Fibroblast of skin of scalp (primary cell): ENCODE measurements around the gene POLE2.
"Not testable (repeated sequence)": the region's sequence is repeated elsewhere in the genome, so short reads cannot be mapped to it uniquely, and the experiment has no call there.

Source experiments
- DNase-seq: peaks from one replicate; pipeline ENCODE4 v3.0.0-alpha.2; 2013

Gene POLE2

DNA sequence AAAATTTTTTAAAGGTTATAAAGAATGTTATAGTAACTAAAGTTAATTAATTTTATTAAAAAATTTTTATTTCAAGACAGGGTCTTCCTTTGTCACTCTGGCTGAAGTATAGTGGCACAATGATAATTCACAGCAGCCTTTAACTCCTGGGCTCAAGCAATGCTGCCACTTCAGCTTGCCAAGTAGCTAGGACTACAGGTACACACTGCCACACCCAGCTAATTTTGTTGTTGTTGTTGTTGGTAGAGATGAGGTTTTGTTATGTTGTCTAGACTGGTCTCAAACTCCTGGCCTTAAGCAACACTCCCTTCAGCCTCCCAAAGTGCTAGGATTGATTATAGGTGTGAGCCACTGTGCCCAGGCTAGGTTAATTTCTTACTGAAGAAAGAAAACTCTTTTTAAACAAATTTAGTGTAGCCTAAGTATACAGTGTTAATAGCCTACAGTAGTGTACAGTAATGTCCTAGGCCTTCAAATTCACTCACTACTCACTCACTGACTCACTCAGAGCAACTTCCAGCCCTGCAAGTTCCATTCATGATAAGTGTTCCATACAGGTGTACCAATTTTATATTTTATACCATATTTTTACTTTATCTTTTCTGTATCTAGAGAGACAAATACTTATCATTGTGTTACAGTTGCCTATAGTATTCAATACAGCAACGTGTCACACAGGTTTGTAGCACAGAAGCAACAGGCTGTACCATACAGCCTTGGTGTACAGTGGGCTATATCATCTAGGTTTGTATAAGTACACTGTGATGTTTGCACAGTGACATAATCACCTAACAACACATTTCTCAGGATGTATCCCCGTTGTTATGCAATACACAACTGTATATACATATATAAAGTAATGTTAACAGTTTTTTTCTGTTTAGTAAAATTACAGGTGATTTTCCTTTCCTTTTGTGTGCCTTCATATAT is 28.2 kb downstream of the POLE2 start:
- DNase-seq: no peak

DNA sequence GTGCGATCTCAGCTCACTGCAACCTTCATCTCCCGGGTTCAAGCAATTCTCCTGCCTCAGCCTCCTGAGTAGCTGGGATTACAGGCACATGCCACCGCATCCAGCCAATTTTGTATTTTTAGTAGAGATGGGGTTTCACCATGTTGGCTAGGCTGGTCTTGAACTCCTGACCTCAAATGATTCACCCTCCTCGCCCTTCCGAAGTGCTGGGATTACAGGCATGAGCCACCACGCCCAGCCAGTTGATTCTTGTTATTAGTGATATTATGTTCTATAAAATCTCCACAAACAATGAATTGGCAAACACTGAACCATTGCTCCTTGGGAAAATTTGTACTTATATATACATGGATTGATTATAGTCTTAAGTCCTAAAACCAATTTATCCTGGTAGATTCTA is 30.5 kb downstream of the POLE2 start:
- DNase-seq: not testable (repeated sequence)

DNA sequence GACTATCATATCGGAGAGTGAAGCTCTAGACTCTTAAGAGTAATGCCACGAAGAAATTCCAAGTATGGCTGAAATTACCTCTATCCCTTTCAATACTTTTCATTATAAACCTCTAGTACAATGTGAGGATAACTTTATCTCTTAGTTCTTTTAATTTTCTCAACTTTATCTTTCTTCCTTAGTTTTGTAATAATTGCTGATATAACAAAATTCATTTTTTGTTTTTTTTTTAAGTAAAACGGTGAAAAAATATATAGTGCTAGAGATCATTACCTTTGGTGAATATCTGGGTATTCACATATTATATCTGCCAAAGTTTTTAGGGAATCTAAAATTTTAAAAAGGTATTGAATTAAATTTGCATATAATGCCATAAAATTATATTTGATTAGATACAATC is 33.5 kb downstream of the POLE2 start:
- no peak for DNase-seq

DNA sequence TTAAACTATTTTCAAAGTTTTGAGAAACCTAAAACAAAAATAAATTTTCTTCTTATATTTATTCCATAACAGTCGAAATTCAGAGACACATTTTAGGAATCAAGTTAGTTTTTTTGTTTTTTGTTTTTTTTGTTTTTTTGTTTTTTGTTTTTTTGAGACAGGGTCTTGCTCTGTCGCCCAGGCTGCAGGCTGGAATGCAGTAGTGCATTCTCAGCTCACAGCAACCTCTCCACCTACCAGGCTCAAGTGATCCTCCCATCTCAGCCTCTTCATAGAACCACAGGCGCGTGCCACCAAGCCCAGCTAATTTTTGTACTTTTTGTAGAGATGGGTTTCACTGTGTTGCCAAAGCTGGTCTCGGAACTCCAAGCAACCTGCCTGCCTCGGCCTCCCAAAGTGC is 34.5 kb downstream of the POLE2 start:
- no peak for DNase-seq

DNA sequence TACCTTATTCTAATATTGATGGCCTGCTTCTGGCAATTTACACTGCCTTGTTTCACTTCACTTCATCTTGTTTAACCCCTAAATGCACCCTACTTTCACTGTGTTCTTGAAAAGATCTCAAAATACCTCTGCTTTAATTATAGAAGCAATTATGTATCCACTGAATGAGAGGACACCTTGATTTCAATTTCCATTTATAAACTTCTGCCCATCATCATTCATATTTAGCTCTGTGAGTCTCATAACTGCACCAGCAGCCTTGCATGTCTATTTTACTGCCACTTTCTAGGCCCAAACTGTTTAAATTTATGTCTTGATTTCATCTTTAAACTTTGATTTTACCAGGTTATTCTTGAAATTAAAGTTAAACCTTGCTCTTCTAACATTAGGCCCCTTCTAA is 45.9 kb downstream of the POLE2 start:
- no peak for DNase-seq

DNA sequence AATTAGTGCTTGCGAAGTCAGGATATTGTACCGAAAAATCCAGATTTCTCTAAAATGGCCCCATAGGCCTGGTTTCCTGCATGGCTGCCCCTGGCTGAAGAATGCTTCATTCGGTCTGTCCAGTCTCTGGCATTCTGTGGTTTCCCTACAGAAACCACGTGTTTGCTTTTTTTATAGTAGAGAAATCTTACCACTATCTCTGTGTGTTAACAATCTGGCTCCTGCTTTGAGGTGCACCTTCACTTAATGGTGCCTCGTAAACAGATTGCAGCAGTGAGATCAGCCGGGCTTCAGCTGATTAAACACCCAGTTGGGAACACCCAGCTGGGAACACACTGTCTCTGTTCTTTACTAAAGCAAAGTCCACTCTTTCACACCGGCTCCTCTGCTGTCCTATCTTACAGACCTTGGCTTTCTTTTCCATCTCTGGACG is 46.3 kb downstream of the POLE2 start:
- no peak for DNase-seq

DNA sequence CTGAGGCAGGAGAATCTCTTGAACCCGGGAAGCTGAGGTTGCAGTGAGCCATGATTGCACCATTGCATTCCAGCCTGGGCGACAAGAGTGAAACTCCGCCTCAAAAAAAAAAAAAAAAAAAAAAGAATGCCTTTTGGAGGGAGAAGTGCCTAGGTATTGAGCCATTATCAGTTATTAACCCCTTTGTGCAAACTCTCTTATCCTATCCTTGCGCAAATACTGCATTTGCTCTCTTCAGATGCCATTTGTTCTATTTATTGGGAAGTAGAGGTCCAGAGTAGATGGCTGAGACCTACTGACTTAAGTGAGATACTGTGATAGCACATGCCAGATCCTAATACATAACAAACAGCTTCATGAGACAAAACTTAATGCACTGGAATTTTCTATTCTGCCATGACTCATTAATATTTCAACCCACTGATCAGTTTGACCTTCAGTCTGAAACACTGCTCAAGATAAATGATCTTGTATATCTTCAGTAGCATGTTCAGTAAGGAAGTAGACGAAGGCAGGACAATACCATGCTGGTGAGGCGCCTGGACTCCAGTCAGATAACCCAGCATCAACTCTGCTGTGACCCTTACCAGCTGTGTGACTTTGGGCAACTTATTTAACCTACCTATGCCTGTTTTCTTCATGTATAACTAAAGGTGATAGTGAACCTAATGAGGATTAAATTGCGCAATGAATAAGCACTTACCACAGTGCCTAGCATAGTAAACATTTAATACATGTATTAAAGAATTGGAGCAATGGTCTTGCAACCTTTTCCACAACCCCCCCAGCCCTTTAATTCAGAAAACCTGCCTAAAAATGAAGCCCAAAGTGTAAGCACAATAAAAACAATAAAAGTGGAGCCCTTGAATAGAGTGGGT is 47.2 kb downstream of the POLE2 start:
- no peak for DNase-seq

DNA sequence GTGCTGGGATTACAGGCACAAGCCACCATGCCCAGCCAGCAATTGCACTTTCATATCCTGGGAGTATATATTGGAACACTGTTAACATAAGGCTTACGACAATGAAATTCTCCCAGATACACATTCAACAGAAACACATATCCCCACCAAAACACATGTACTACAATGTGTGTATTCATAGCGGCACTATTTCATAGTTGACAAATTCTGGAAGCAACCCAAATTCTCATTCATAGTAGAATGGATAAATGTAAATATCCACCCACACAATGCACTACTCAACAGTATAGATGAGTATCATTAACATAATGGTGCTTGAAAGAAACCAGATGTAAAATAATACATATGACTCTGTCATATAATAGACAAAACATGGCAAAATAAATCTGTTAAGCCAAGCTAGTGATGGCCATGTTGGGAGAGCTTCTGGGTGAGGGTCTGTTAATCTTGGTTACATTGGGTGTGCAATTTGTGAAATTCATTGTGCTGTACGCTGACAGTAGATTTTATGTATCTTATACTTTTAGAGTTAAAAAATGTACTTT is 50.4 kb downstream of the POLE2 start:
- DNase-seq: no peak

DNA sequence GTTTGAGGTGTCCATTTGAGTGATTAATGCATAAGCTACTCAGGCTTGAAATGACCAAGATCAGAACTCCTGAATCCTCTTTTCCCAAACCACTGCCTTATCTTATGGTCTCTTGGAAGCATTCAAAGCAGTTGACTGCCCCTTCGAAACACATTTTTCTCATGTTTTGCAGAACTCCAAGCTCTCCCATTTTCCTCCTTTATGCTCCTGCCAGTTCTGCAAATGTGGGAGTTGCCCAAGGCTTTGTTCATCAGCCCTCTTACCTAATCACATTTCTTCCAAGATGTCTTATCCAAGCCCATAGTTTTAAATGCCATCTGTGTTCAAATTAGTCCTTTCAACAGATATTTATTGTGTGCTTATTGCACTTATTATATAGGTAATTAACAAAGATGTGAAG is 51.1 kb downstream of the POLE2 start:
- DNase-seq: no peak

DNA sequence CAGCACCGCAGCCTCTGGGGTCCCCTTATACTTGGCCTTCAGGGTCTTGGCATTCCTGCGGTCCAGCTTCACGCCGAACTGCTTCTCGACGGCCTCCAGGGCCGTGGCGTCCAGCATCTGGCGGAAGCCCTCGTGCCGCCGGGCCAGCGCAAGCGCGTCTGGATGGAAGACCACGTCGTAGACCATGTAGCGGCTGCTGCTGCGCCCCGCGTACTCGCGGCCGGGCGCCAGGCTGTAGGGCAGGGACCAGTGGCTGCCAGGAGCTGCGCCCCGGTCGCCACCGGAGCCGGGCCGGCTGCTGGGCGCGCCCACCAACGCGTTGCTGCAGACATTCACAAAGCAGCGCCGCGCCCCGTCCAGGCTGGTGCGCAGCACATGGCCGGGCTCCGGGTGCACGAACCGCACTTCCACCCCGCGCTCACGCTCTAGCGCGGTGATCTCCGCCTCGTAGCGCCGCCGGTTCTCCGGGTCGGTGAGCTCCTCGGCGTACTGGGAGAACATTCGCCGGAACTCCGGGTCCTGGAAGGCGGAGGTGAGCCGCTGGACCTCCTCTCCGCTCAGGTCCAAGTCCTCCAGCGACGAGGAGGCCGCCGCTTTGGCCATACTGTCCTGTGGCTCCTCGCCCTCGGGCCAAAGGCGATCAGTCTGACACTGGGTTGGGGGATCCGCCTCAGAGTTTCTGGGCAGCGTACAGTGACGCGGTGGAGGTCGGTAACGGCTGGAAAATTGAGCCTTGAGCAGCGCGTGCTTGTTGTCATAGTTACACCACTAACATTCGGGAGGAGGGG is 53.3 kb downstream of the POLE2 start, which contains the start of gene DNAAF2:
DNAAF2 (minus strand) TSS at position 698 of the 788 bp plus-strand sequence; CDS start at position 603, 95 bp downstream.
- DNase-seq: peak; percentile 64

DNA sequence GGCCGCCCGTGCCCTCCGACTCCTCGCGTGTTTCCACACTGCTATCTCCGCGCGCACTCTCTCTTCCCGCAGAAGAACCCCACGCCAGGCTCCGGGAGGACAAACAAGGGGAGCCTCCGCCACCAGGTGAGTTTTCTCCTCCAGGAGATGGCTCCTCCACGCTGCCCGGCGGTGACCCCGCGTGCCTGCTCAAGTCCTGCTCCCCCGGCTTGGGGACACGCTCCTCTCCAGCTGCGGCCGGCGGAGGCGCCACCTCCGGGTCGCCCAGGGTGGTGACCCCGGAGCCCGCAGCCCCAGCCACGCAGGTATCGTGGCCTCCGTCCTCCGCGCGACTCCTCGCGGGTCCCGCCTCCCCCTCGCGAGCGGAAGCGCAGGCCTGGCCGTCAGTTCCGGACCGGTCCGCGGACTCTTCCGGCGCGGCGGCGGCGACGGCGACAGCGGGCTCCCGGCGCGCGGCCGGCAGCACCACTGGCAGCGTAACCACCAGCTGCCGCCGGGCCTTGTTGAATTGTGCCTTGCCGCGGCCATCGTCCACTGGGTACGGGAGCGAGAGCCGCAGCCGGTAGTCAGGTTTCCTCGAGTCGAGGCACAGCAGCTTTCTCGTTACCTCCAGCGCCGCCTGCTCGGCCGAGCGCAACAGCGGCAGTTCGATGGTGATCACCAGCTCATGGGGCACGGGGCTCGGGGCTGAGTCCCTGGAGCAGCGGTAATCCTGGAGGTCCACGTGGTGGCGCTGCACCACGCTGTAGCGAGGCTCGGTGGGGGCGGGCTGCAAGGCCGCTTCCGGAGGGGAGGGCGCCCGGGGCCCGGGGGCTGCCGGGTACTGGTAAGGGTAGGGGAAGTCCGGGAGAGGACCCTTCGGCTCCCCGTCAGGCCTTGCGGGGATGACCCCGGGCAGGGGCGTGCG is 54.1 kb downstream of the POLE2 start:
- peak; percentile 95 for DNase-seq

DNA sequence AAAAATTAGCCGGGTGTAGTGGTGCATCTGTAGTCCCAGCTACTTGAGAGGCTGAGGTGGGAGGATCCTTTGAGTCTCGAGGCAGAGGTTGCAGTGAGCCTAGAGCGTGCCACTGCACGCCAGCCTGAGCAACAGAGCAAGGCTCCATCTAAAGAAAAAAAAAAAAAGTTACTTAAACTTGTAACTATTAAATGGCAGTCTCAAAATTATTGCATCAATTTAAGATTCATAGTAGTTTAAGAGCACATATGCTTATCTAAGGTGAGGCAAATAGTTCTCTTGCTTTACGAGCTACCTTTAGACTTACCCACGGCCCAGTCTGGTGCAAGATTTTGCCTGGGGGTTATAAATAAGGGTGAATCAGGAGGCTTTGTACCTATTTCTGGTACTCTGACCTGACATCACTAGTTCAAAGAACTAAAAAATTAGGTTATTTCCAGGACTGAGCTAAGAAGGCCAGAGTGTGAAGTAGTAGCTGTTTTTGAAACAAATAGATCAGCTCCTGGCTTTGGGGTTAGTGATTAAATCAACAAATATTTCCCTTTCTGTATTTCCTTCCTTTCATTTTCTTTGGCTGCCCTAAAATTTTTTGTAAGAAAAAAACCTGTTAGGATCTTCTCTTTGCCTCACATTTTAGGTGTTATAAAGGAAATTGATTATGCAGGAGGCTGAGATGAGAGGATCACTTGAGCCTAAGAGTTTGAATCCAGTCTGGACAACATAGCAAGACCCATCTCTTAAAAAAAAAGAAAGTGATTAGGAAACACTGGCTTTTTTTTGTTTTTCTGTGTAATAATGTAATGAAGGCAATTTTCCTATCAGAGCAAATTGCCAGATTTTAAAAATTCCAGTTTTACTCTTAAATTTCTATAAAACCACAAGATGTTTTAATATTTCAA is 63.8 kb downstream of the POLE2 start:
- no peak for DNase-seq

DNA sequence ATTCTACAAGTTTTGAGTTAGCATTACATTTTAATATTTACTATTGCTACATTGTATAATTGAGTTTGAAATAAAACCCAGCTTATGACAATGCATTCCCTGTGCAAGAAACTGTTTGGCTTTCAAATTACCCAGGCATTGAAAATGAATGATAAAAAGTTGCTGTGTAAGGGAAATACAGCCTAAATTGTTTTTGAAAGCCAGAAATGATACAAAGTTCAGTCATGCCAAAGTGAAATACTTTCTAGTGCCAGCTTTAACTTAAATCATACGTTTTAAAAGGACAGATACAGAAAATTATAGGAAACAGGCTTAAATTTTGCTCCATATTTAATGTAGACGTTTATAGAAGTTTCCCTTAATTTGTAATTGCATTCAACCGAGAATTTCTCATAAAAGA is 64.6 kb downstream of the POLE2 start:
- DNase-seq: no peak

DNA sequence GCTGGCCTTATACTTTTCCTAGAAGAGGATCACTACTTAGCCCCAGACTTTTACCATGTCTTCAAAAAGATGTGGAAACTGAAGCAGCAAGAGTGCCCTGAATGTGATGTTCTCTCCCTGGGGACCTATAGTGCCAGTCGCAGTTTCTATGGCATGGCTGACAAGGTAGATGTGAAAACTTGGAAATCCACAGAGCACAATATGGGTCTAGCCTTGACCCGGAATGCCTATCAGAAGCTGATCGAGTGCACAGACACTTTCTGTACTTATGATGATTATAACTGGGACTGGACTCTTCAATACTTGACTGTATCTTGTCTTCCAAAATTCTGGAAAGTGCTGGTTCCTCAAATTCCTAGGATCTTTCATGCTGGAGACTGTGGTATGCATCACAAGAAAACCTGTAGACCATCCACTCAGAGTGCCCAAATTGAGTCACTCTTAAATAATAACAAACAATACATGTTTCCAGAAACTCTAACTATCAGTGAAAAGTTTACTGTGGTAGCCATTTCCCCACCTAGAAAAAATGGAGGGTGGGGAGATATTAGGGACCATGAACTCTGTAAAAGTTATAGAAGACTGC is 65.9 kb downstream of the POLE2 start:
- no peak for DNase-seq

DNA sequence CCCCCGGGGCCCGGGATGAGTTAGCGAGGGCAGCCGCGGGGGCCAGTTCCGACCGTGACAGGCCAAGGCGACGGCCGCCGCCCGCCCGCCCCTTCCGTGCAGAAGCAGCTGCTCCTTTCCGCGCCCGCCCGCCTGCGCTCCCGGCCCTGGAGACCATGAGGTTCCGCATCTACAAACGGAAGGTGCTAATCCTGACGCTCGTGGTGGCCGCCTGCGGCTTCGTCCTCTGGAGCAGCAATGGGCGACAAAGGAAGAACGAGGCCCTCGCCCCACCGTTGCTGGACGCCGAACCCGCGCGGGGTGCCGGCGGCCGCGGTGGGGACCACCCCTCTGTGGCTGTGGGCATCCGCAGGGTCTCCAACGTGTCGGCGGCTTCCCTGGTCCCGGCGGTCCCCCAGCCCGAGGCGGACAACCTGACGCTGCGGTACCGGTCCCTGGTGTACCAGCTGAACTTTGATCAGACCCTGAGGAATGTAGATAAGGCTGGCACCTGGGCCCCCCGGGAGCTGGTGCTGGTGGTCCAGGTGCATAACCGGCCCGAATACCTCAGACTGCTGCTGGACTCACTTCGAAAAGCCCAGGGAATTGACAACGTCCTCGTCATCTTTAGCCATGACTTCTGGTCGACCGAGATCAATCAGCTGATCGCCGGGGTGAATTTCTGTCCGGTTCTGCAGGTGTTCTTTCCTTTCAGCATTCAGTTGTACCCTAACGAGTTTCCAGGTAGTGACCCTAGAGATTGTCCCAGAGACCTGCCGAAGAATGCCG is 66.7 kb downstream of the POLE2 start:
- DNase-seq: peak; percentile 64

DNA sequence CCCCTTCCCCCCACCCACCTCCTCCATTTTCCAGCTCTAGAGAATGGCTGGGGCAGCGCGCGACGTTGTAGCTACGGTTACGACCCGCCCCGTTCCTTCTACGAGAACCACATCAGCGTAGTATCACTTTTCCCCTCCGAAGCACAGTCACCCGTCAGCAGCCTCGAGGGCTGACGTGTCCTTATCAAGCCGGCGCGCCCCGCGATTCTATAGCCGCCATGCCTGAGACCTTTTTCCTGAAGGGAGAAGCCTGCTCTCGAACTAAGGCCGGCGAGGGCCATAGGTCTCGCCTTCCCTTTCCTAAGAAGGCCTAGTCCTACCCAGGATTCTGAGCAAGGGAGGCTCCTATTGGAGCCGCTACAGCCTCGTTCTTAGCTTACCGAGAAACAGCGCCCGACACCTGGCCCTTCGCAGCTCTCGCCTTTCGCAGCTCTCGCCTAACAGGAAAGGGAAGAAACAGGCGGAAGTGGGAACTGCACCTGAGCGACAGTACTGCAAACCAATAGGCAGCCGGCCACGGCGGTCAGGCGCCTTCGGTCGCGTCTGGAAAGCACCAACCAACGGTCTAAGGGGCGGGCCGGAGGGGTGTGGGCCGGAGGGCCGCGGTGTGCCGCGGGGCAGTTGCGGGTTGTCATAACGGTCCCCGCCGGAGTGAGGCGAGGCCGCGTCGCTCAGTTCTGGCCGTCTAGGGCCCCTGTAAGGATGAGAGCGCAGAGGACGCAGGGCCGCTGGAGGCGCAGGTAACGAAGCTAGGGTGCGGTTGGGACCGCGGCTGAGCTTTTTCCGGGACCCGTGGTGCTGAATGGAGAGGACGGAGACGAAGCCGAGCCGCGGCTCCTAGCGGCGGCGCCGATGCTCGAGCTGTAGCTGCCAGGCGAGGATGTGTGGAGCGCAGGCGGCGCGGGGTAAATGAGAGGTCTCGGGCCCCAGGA is 67.6 kb downstream of the POLE2 start, which contains the start of the genes MGAT2 and RPL36AL:
MGAT2 (plus strand) TSS at position 618 of the 932 bp plus-strand sequence. CDS start 470 bp downstream, outside the sequence.
RPL36AL (minus strand) TSS at position 445 of the 932 bp plus-strand sequence. CDS start 1,522 bp downstream, outside the sequence.
- DNase-seq: peak; percentile 99

DNA sequence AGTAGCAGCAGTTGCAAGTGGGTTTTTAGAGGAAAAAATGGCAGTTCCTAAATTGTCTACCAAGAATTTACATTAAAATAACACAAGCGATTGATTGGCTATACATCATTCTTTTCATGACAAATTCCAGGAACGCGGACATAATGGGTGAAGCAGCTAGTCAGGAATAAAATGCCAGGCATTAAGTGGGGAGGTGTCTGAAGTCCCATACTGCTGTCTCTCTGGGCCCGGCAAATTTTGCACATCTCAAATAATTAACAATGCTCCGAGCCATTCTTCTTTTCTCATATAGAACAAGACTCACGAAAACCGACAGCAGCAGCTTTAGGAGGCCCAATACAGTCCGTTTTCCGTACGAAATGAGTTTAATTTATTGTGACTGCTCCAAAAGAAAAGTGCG is 68.3 kb downstream of the POLE2 start:
- DNase-seq: no peak
